ENCODE data around the gene TTLL8.

Gene TTLL8

DNA sequence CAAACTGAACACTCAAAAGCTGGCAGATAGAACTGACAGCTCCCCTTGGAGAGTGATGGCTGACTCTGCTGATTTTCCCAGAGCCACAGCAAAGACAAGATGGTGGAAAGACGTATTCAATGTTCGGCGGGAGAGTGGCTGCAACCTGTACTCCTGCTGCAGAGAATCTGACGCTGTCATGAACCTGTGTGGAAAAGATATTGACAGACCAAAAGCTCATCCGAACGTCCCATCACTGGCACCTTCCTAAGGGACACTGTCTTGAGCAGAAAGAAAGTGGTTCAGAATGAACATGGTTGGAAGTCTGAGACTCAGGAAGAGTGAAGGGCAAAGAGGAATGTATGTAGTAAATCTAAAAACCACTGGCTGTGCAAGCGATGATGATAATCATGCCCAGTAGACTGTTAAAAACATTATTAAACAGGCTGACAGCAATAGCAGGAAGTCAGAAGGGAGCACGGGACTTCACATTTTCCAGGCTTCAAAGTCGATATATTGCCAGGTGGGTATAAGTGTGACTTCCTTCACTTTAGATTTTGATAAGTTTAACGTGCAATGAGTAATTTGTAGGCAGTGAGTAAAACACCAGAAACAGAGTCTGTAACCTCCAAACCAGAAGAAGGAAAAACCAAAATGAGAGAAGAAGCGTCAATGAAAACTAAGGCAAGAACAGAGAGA, 39.4 kb downstream of the TTLL8 start:
- H3K4me3 ChIP-seq (ENCODE audit: low read depth in 1 of 2, low read length in 1 of 2) = no peak overlapping the region
- H3K27ac ChIP-seq = no peak overlapping the region
- H3K4me1 ChIP-seq (ENCODE audit: control insufficient read depth in 1 of 2, insufficient read depth in 1 of 2, low read depth in 1 of 2, low read length in 1 of 2) = no peaks in the 10 kb centered on the region
- no peaks in the 10 kb centered on the region for H3K36me3 ChIP-seq
- no peaks in the 10 kb centered on the region for H3K9me3 ChIP-seq
- TF ChIP-seq, protein P1, sequence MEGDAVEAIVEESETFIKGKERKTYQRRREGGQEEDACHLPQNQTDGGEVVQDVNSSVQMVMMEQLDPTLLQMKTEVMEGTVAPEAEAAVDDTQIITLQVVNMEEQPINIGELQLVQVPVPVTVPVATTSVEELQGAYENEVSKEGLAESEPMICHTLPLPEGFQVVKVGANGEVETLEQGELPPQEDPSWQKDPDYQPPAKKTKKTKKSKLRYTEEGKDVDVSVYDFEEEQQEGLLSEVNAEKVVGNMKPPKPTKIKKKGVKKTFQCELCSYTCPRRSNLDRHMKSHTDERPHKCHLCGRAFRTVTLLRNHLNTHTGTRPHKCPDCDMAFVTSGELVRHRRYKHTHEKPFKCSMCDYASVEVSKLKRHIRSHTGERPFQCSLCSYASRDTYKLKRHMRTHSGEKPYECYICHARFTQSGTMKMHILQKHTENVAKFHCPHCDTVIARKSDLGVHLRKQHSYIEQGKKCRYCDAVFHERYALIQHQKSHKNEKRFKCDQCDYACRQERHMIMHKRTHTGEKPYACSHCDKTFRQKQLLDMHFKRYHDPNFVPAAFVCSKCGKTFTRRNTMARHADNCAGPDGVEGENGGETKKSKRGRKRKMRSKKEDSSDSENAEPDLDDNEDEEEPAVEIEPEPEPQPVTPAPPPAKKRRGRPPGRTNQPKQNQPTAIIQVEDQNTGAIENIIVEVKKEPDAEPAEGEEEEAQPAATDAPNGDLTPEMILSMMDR (IDR thresholded peaks at IDR 0.05) = no peak
- H3K27me3 ChIP-seq = peaks cover 83% of the 10 kb centered on the region

GRCh38 chr22:50017701-50018224, 40.3 kb downstream of the TTLL8 start:
- Histone ChIP-seq H3K4me3 (ENCODE audit: low read depth in 1 of 2, low read length in 1 of 2) (no peak overlapping the region), H3K36me3 (no peaks in the 10 kb centered on the region), H3K4me1 (ENCODE audit: control insufficient read depth in 1 of 2, insufficient read depth in 1 of 2, low read depth in 1 of 2, low read length in 1 of 2) (no peaks in the 10 kb centered on the region), H3K27ac (no peak overlapping the region), H3K27me3 (peaks cover 87% of the 10 kb centered on the region), H3K9me3 (no peaks in the 10 kb centered on the region)
- TF ChIP-seq, protein P1 (IDR thresholded peaks at IDR 0.05) = no peak

- no peaks in the 10 kb centered on the region for H3K36me3 ChIP-seq
- H3K4me1 ChIP-seq (ENCODE audit: control insufficient read depth in 1 of 2, insufficient read depth in 1 of 2, low read depth in 1 of 2, low read length in 1 of 2) = no peaks in the 10 kb centered on the region
- TF ChIP-seq, protein P1 (IDR thresholded peaks at IDR 0.05) = no peak
- no peak overlapping the region for H3K4me3 ChIP-seq (ENCODE audit: low read depth in 1 of 2, low read length in 1 of 2)
- peaks cover 87% of the 10 kb centered on the region for H3K27me3 ChIP-seq
- H3K9me3 ChIP-seq = no peaks in the 10 kb centered on the region
- no peak overlapping the region for H3K27ac ChIP-seq
Measured at GRCh38 chr22:50016988-50017700, 41.0 kb downstream of the TTLL8 start.

- Histone ChIP-seq H3K27me3 (peaks cover 92% of the 10 kb centered on the region), H3K27ac (no peak overlapping the region), H3K4me1 (ENCODE audit: control insufficient read depth in 1 of 2, insufficient read depth in 1 of 2, low read depth in 1 of 2, low read length in 1 of 2) (no peaks in the 10 kb centered on the region), H3K36me3 (no peaks in the 10 kb centered on the region), H3K4me3 (ENCODE audit: low read depth in 1 of 2, low read length in 1 of 2) (no peak overlapping the region), H3K9me3 (no peaks in the 10 kb centered on the region)
- TF ChIP-seq, protein P1 (IDR thresholded peaks at IDR 0.05) = no peak
Measured at GRCh38 chr22:50016308-50016987, 41.6 kb downstream of the TTLL8 start.

DNA sequence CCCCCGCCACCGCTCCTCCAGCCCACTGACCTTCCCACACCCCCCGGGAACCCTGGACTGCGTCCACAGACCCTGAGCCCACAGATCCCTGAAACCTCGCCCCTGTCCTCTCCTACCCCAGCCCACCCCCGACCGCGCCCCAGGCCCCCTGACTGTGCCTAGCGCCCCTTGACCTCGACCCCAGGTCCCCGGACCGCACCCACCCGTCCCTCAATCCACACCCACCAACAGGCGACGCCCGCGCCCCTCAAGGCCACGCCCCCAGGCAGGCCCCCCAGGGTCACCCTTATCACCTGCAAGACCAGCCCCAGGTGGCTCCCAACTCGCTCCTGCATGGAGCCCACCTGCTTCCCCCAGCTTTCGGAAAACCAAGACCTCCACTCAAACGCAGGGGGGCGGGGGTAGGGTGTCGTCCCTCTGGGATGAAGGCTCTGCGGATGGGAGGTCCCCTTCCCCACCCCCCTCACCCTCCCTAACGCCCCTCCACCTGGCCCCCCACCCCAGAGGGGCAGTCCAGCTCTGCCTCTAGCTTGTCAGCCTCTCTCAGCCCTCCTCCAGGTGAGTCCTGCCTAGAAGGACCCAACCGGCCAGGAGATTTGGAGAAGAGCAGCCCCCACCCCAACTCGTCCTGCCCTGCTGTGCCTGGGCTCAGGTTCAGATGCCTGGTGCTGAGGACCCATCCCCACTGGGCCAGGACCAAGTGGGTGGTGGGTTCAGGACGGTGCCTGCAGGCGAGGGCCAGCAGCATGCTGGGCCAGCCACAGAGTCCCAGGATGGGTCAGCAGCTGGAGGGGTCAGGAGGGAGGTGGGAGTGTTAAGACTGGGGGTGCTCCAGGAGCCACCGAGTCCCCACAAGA, 42.4 kb downstream of the TTLL8 start:
- TF ChIP-seq, protein P1 (IDR thresholded peaks at IDR 0.05) = no peak
- Histone ChIP-seq H3K36me3 (no peaks in the 10 kb centered on the region), H3K9me3 (no peaks in the 10 kb centered on the region), H3K4me3 (ENCODE audit: low read depth in 1 of 2, low read length in 1 of 2) (no peak overlapping the region), H3K4me1 (ENCODE audit: control insufficient read depth in 1 of 2, insufficient read depth in 1 of 2, low read depth in 1 of 2, low read length in 1 of 2) (no peaks in the 10 kb centered on the region), H3K27ac (no peak overlapping the region), H3K27me3 (peaks cover 99% of the 10 kb centered on the region)
